DOHH2 (cell line): ENCODE measurements around the gene DTNB.

Experiments
- H3F3A ChIP-seq: fragments of 200-600 bp; sonication (generic), shearing (Covaris generic); 2 replicates; pipeline ENCODE4 v1.6.0; 2016; ENCODE audit warnings: antibody characterized with exemption, mild to moderate bottlenecking; ENCODE audit not compliant: control insufficient read depth, insufficient read depth
- H3K27ac ChIP-seq: fragments of 200-600 bp; sonication (generic); 2 replicates; pipeline ENCODE4 v1.5.1; 2014; ENCODE audit warnings: low read depth, mild to moderate bottlenecking, low read length, moderate library complexity
- H3K27me3 ChIP-seq: fragments of 200-600 bp; sonication (generic); 2 replicates; pipeline ENCODE4 v1.6.1; 2014; ENCODE audit warnings: mild to moderate bottlenecking, low read length, mixed read lengths; ENCODE audit not compliant: control insufficient read depth
- H3K36me3 ChIP-seq: fragments of 200-600 bp; sonication (generic); 2 replicates; pipeline ENCODE4 v1.6.1; 2014; ENCODE audit warnings: mild to moderate bottlenecking, low read length, moderate library complexity, mixed read lengths; ENCODE audit not compliant: control insufficient read depth
- H3K4me1 ChIP-seq: fragments of 200-600 bp; sonication (generic); 2 replicates; pipeline ENCODE4 v1.6.1; 2014; ENCODE audit warnings: mild to moderate bottlenecking, low read length, mixed read lengths; ENCODE audit not compliant: control insufficient read depth
- H3K4me2 ChIP-seq: fragments of 200-600 bp; sonication (generic); 2 replicates; pipeline ENCODE4 v1.6.0; 2014; ENCODE audit warnings: mild to moderate bottlenecking, low read length, moderate library complexity
- H3K4me3 ChIP-seq: fragments of 200-600 bp; sonication (generic); 2 replicates; pipeline ENCODE4 v1.5.1; 2014; ENCODE audit warnings: mild to moderate bottlenecking, low read length, mixed read lengths
- H3K79me2 ChIP-seq: fragments of 200-600 bp; sonication (generic); 2 replicates; pipeline ENCODE4 v1.6.1; 2014; ENCODE audit warnings: mild to moderate bottlenecking, low read length, mixed read lengths; ENCODE audit not compliant: control insufficient read depth
- H3K9me2 ChIP-seq: fragments of 200-600 bp; sonication (generic); replicated peaks from 2 replicates; pipeline ENCODE4 v1.6.1; 2014; ENCODE audit warnings: mild to moderate bottlenecking, low read length, mixed read lengths; ENCODE audit not compliant: control insufficient read depth
- H3K9me3 ChIP-seq: fragments of 200-600 bp; sonication (generic); 2 replicates; pipeline ENCODE4 v1.6.1; 2014; ENCODE audit warnings: antibody characterized with exemption, low read length, mixed read lengths; ENCODE audit not compliant: control insufficient read depth, insufficient read depth
- H4K20me1 ChIP-seq: fragments of 200-600 bp; sonication (generic); 2 replicates; pipeline ENCODE4 v1.6.0; 2014; ENCODE audit warnings: low read depth, mild to moderate bottlenecking, antibody characterized with exemption, low read length, moderate library complexity; ENCODE audit not compliant: control insufficient read depth, insufficient read depth
- CTCF ChIP-seq: fragments of 200-600 bp; sonication (generic); IDR thresholded peaks from one replicate; pipeline ENCODE4 v1.5.1; 2014; ENCODE audit warnings: antibody characterized with exemption, mild to moderate bottlenecking, low read depth, low read length; ENCODE audit not compliant: poor library complexity, severe bottlenecking
- EZH2phosphoT487 ChIP-seq: fragments of 200-600 bp; sonication (generic); IDR thresholded peaks from 2 replicates; pipeline ENCODE4 v1.6.1; 2017; ENCODE audit warnings: borderline replicate concordance, mild to moderate bottlenecking, antibody characterized with exemption, low read length, moderate library complexity, mixed read lengths

Gene DTNB

GRCh38 chr2:25598911-25599310 is 74.5 kb downstream of the DTNB start:
- no peaks in the 10 kb centered on the region for H3K27me3 ChIP-seq
- no peaks in the 10 kb centered on the region for H3F3A ChIP-seq
- no peaks in the 10 kb centered on the region for H3K36me3 ChIP-seq
- H3K9me2 ChIP-seq, result no peaks in the 10 kb centered on the region
- TF ChIP-seq CTCF, result no peak
- TF ChIP-seq EZH2phosphoT487, result no peak
- H3K4me1 ChIP-seq, result no peaks in the 10 kb centered on the region
- no peak overlapping the region for H3K4me3 ChIP-seq
- H3K79me2 ChIP-seq, result no peaks in the 10 kb centered on the region
- no peak overlapping the region for H3K4me2 ChIP-seq
- no peak overlapping the region for H3K27ac ChIP-seq
- H4K20me1 ChIP-seq, result no peaks in the 10 kb centered on the region
- H3K9me3 ChIP-seq, result no peaks in the 10 kb centered on the region

- Histone ChIP-seq H3F3A (no peaks in the 10 kb centered on the region), H3K4me3 (no peak overlapping the region), H3K9me3 (no peaks in the 10 kb centered on the region), H4K20me1 (no peaks in the 10 kb centered on the region), H3K79me2 (no peaks in the 10 kb centered on the region), H3K27me3 (no peaks in the 10 kb centered on the region), H3K27ac (no peak overlapping the region), H3K9me2 (no peaks in the 10 kb centered on the region), H3K4me2 (no peak overlapping the region), H3K36me3 (no peaks in the 10 kb centered on the region), H3K4me1 (no peaks in the 10 kb centered on the region)
- TF ChIP-seq EZH2phosphoT487, result no peak
- TF ChIP-seq CTCF, result no peak
These were observed 75.0 kb downstream of the DTNB start for GRCh38 chr2:25598332-25598731.

- Histone ChIP-seq H3K4me1 (no peaks in the 10 kb centered on the region), H3F3A (no peaks in the 10 kb centered on the region), H3K4me2 (no peak overlapping the region), H3K9me3 (no peaks in the 10 kb centered on the region), H3K27me3 (no peaks in the 10 kb centered on the region), H3K4me3 (no peak overlapping the region), H3K27ac (no peak overlapping the region), H3K36me3 (no peaks in the 10 kb centered on the region), H4K20me1 (no peaks in the 10 kb centered on the region), H3K79me2 (no peaks in the 10 kb centered on the region), H3K9me2 (no peaks in the 10 kb centered on the region)
- TF ChIP-seq EZH2phosphoT487 (no peak), CTCF (no peak)
These were observed 75.5 kb downstream of the DTNB start for GRCh38 chr2:25597881-25598280.
